Right renal pelvis (tissue), 4 donors: ENCODE data around the gene NR2C2. TPM values are rescaled to one million over a fixed set of nuclear protein-coding genes. Genes with fewer than 3 reads are reported as not detected.

Experiments
- DNase-seq, 4 donors: peaks; one replicate each; pipeline ENCODE4 v3.0.0-alpha.2; 2013; ENCODE audit warnings: low read depth in 4 of 4, low spot score in 3 of 4, missing footprints in 1 of 4
- polyA plus RNA-seq, 4 donors: library from polyadenylated mRNA; unstranded; fragments of 120-200 nt; gene quantifications; one replicate each; pipeline ENCODE4 v1.2.1, GENCODE V29; 2013; ENCODE audit not compliant: insufficient read length in 4 of 4

NR2C2 gene
- polyA plus RNA-seq, 4 donors = 38.3 to 47.1 (median 41.1) TPM

DNA sequence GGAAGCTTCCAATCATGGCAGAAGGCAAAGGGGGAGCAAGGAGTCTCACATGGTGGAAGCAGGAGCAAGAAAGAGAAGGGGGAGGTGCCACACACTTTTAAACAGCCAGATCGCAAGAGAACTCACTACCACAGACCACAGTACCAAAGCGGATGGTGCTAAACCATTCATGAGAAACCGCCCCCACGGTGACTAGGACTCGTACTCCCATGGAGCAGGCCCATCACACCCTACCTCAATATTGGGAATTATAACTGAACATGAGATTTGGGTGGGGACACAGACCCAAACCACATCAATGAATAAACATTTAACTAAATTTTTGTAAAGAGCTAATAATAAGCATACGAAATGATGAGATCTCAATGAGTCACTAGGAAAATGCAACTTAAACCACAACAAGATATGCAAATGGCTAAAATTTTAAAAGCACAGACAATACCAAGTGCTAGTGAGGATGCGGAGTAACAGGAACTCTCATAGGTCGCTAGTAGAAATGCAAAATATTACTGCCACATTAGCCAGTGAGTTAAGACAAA, 107.7 kb downstream of the NR2C2 start:
- DNase-seq = no peak

DNA sequence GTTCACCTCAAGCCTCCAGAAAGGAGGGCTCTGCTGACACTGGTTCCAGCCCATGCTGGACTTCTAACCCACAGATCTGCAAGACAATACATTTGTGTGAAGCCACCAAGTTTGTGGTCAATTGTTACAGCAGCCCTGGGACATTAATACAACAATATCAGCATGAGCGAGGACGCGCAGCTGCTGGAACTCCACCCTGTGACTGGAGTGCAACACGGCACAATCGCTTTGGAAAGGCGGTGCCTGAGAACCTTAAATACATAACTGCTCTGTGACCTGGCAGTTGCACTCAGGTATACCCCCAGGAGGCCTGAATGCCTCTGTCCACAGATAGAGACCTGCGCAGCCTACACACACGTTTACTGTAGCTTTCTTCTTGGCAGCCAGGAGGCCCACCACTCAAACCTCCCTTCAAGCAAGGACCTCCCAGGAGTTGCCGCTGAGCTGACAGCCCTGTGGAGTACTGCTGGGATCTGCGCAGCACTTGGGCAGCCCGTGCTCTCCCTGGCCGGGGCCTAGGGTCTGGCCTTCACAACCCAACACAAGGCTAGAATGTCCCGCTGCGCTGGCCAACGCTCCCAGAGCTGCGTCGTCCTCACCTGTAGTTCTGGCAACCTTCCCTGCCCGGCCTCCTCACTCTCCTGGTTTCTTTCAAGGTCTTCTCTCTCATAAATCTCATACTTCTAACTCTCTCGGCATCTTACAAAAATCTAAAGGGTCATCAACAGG, 109.5 kb downstream of the NR2C2 start:
- DNase-seq = no peak

DNA sequence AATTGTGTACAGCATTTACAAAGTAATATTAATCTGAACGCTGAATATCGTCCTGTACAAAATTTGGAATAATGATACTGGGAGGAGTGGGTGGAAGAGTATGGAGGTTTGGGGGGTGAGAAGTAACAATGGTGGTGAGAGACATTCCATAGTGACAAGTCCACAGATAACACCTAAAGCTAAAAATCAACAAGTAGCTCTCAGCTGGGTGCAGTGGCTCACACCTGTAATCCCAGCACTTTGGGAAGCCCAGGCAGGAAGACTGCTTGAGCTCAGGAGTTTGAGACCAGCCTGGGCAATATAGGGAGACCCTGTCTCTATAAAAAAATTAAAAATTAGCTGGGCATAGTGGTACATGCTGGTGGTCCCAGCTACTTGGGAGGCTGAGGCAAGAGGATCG, 112.6 kb downstream of the NR2C2 start:
- DNase-seq = no peak

DNA sequence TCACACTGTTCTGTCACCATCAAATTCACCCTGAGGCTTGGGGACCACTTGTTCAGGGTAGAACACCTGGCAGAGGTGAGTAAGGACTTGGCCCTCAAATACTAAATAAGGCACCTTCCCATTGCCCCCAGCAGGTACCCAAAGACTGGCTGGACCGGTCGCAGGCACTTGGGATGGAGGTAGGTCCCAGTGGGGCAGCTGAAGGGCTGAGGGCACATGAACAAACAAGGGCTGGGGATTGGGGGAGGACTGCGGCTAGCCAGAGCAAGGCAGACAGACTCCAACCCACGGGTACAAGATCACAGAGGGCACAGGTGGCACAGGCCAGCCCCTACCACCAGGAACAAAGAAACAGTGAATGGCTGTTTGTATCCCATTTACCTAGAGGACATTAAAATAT, 115.9 kb downstream of the NR2C2 start:
- DNase-seq = no peak

DNA sequence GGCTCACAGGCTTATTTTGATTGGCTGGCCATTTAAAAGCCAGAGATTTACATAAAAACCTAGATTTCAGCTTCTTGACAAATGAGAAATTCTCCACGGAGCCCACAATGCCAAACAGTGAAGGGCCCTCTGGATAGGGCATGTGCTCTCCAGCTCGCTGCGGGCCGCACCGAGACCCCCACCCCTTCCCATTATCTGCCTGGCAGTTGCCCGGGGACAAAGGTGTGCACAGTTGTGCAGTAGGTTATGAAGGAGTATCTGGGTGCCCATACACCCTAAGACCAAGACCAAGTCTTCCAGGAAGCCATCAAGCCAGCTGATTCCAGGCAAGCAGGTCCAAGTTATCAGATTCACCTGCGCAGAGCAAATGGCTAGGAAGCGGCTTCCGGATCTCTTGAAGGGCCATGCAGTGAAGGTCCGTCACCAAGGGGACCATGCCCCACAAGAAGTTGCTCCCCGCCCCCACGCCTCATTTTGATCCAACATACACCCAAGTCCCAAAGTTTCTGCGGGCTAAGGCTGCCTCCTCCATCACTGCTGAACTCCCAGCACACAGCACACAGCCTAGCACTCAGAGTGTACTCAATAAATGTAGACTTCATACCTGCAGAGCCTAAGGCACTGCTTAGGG, 116.4 kb downstream of the NR2C2 start:
- no peak for DNase-seq

DNA sequence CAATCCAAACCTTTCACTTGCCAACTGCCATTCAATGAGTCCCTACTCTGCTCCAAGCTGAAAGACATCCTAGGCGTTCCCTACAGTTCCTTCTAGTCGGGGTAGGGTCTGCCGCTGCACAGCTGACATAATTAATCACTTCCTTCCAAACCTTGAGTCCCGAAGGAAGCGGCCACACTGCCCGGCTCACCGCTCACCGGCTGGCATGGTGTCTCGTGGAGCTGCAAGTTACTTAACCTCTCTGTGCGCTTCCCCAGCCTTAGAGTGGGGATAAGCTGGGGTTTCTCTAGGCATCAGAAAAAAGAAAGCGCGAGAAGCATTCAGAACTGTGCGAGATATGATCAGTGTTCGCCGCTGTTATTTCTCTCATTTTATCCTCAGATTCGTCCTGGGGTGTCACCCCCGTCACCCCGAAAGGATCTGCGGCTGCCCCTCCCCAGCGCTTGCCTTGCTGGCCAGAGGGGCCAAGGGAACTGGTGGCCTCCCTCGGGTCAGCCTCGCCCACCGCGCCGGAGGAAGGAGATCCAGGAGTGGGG, 117.0 kb downstream of the NR2C2 start:
- DNase-seq = no peak

DNA sequence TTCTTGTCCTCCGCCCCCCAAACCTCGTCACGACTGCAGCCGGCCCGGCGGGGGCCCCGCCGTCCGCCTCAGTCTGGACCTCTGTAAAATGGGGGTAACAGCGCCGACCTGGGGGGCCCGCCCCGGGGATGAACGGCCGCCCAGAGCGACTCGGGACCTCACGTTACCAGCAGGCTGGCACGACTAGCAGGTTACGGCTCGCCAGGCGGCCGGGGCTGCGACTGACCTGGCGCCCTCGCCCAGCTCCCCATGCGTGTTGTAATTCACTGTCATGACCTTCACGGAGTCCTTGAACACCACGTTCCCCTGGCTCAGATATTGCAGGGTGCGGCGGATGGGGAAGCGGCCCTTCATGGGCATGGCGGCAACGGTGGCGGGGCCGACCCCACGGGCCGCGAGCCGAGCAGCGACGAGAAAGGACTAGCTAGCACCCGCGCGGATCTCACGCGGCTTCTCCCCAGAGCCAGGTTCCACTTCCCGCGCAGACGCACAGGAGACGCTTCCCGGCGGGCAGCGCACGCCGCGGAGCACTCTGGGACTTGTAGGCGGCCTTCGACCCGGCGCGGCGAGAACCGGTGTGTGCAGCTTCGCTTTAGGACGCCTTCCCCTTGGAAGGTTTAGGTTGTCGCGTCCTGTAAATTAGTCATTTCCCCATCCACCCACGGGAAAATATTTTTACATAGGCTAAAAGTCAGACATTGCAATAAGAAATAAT, 117.6 kb downstream of the NR2C2 start, which contains the start of gene MRPS25:
Gene MRPS25, minus strand, starts transcription at position 481 of the 715 bp plus-strand sequence. Its CDS starts 121 bp downstream, at position 360.
- peak; percentile 78 to 81 (median 80) for DNase-seq

DNA sequence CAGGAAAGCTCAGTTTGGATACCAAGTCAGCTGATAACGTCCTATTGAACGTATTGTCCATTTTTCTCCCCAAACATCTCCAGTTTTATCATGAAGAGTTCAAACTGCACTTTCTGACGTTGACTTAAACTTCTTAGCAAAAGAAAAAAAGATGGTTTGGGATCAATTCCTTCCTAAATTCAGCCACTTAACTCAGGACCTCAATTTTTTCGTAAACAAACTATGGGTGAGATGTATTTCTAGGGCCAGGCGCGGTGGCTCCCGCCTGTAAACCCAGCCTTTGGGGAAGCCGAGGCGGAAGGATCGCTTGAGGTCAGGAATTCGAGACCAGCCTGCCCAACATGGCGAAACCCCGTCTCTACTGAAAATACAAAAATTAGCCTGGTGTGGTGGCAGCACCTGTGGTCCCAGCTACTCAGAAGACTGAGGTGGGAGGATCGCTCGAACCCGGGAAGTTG, 118.2 kb downstream of the NR2C2 start:
- DNase-seq = no peak

DNA sequence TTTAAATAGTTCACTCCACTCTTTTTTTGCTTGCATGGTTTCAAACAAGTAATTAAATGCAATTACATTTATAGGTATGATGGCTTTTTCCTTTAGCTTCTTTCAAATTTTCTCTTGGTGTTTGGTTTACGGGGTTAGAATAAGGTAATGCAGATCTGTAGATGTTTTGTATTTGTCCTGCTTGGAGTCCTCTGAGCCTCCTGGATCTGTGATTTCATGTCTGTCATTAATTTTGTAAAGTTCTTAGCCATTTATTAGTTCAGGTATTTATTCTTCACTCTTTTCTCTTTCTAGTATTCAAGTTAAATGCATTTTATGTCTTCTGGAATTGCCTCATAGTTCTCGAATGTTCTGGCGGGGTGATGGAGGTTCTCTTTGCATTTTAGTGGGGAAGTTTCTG, 119.1 kb downstream of the NR2C2 start:
- DNase-seq = no peak

DNA sequence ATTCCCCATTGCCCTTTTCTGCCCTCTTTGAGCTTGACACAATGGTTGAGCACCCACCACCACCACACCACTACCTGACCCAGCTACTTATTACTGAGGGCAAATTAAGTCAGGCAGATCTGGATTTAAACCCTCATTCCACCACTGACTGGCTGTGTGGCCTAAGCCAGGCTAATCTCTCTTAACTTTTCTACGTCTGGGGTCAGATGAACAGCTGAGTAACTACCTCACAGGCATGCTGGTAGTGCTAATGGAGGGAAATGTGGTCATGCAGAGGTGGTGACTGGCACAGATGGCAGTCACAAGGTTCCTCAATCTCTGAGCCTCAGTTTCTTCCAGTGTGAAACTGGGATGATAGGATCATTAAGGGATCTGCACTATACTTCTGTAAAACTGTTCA, 122.1 kb downstream of the NR2C2 start:
- no peak for DNase-seq

DNA sequence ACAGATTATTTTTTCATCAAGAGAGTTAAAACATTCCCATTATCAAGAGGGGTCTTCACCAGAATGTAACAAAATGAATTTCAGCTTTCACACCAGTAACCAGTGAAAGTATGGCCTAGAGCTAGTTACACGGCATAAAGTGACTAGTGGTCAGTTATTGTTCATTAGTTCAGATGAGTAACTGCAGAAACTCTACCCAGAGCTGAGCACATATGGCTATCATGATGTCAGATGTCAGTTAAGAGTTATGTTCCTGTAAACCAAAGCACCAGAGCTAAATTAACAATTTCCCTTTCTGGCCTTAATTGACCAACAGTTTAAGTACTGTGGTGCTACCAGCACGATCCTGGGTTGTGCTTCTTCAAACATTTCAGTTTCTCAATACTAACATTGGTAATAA, 124.3 kb downstream of the NR2C2 start:
- DNase-seq = no peak

DNA sequence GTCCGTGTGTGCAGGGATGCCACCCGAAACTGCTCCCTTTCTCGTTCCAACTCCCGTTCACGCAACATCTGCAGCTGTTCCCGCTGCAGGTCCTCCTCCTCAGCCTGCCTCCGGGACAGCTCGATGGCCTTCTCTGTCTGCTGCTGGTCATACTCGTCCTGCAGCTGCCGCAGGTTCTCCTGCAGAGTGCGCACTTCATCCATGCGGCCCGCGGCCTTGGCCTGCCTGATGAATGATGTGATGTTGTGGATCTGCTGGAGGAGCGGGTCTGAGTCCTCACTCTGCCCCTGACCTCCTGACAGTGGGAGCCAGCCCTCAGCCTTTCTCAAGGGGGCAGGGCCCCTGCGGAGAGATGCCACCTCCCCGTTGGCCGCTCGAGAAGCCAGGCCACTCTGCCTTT, 127.1 kb downstream of the NR2C2 start:
- no peak for DNase-seq

DNA sequence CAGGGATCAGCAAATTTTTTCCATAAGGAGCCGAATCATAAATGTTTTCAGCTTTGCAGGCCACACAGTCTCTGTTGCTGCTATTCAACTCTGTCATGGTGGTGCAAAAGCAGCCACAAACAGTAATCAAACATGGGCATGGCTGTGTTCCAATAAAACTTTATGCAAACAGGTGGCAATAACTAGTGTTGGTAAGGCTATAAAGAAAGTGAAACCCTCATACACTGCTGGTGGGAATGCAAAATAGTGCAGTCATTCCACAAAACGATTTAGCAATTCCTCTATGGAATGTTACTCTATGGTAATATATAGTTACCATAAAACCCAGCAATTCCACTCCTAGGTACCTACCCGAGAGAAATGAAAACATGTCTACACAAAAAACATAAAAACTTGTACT, 131.7 kb downstream of the NR2C2 start:
- no peak for DNase-seq

DNA sequence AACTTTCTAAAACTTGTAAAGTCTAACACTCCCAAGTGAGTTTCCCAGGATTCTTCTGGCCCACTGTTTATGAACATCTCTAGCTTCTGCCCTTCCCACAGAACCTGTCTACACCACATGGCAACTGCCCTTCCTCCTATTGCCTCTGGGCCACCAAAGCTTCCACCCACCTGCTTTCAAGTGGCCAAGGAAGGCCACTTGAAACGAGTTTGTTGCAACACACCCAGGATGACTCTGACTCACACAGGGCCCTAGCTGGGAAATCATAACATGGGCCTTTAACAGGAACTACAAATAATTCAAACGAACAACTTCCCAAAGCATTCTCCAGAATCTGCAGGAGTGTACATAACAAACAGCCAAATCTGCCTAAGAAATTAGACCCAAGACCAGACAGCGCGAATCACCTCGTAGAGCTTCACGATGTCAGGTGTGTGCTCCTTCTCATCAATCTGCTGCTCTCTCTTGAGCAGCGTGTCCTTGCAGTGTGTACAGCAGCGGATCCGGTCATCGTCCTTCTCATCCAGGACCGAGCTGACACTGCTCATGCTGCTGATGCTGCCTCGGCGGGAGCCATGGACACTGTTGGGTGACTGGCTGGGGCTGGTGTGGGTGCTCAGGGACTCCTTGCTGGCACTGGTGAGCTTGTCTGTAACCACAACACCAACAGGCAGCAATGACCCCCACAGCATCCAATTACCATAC, 134.7 kb downstream of the NR2C2 start:
- no peak for DNase-seq

DNA sequence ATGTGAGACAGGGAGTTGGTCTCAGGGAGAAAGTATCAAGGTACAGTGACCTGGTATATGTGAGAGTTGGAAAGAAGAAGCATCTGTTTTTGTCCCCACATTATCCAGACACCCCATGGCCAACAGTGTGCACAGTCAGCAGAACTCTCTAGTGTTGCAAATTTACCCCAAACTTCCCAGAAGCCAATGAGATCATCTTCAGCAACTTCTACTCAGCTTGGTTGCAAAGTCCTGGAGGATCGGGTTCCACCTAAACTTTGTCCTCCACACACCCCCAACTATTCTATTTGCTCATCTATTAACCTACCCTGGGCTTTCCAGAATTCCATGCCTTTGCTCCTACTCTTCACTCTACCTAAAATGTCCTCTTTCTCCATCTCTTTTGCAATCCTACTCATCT, 135.9 kb downstream of the NR2C2 start:
- DNase-seq = no peak

DNA sequence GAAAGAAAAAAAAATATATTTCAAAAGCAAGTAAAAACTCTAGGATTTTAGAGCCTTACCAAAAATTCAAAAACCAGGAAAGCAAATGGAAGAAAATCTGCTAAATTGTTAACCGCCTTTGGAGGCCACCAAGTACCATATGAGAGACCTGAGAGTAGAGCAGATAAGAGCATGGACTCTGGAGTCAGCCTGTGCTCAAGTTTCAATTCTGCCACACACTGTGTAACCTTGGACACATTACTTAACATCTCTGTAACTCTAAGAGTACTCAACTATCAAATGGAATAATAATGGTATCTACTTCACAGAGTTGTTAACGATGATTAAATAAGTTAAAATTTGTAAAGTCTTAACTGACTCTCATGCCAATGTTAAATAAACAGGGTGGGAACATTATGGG, 138.9 kb downstream of the NR2C2 start:
- no peak for DNase-seq

DNA sequence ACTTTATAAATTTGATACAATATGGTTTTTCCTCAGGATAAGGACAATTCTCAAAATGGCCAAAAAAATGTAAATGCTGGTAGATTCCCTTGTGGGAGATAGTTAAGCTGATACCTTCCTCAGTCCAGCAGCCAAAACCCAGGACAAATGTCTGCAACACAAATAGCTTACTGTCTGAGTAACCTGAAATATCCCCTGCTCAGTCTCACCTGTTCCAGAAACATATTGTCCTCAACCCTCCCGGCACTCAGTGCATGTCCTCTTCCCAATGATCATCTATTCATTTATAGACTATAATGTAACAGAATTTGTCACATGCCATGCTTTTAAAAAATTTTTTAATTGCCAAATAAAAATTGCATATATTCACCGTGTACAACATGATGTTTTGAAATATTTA, 139.3 kb downstream of the NR2C2 start:
- no peak for DNase-seq

DNA sequence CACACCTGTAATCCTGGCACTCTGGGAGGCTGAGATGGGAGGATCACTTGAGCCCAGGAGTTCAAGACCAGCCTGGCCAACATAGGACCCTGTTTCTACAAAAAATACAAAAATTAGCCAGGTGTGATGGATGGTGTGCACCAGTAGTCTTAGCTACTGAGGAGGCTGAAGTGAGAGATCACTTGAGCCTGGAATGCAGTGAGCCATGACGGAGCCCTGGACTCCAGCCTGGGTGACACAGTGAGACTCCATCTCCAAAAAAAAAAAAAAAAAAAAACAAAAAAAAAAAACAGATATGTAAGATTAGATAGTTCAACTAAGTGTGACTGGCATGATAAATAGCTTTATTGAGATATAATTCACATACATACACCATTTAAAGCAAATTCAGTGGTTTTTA, 141.8 kb downstream of the NR2C2 start:
- no peak for DNase-seq

DNA sequence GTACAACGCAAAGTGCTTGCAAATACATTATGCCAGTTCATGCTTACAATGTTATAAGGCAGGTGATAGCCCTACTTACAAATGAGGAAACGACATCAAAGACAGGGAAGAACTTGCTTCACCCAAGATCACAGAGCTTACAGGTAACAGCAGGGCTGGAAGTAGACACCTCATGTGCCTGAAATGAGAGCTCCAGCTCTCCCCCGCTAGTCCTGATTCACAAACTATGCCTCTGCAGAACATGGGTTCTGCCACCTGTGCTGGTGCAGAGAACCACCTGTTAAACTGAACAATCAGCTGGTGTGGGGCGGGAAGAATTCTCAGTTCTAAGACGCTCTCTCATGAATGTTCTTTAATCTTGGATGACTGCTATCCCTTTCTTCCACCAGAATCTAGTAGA, 144.2 kb downstream of the NR2C2 start:
- no peak for DNase-seq

DNA sequence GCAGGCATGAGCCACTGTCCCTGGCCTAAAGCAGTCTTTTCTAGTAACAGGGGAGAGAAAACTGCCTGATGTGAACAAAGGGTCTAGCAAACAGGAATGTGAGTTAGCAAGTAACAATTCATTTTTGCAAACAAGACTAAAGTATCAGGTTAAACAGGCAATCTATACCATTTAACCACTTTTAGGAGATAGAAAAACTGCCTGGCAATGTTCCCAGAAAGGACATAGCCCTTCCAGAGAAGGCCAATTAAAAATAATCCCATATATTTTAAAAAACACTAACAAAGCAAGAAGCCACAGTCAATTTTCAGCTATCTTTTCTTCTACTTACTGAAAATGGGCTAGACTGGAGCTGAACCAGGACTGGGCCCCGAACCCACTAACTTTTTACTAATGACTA, 145.3 kb downstream of the NR2C2 start:
- no peak for DNase-seq
